Measurements from ENCODE around the gene ST6GALNAC4. TPM values are rescaled to one million over a fixed set of nuclear protein-coding genes. Genes with fewer than 3 reads are reported as not detected.

The ST6GALNAC4 gene
- total and polyA plus RNA-seq, 2 donors (not counting 1 experiment from before 2014, with no cell fraction given) = 80.5 to 199 TPM

DNA sequence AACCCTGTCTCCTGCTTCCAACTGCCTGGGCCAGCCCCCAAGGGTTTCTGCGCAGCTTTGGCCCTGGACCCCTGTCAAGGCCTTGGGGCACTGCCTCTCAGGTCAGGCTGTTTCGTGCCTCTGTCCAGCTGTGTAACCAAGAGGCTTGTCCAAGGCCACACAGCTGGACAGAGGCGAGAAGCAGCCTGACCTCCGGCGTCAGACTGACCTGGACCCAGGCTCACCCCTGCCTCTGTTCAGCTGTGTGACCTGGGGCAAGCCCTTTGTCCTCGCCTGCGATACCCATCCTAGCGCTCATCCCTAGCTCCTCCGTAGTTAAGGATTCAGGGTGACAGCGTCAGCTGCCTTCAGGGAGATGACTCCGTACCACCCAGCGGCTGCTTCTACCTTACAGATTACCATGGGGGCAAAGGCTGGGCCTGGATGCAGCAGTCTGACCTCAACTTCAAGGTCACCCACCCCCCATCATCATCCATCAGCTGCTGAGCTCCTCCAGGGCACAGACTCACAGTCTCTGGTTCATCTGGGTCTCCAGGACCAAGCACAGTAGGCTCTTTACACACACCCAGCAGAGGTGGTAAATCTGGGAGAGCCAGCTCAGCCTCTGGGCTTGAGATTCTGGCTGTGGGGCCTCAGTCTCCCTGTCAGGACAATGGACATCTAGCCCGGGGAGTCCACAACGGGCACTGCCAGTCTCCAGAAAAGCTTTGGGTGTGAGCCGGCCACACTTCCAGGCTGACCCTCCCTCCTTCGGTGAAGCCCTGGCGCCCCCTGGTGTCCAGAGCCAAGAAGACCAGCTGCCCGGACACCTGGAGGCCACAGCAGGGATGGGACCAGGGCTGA is 47.3 kb downstream of the ST6GALNAC4 start:
- H4K20me1 ChIP-seq (ENCODE audit: control insufficient read depth, insufficient read depth, low read length, poor library complexity, severe bottlenecking) = no peaks in the 10 kb centered on the region
- H3K9me3 Mint-ChIP-seq (ENCODE audit: insufficient read depth) = no peaks in the 10 kb centered on the region
- no peaks in the 10 kb centered on the region for H3K36me3 ChIP-seq (replicated peaks in 1 of 2; ENCODE audit: control extremely low read depth in 1 of 2, control insufficient read depth in 1 of 2, extremely low read depth in 1 of 2, insufficient read depth in 2 of 2, low read length in 1 of 2)
- no peak overlapping the region for H3K4me2 ChIP-seq (replicated peaks; ENCODE audit: low read depth, low read length, poor library complexity, severe bottlenecking)
- no peaks in the 10 kb centered on the region for H3K27me3 Mint-ChIP-seq
- no peak overlapping the region for H3K4me3 ChIP-seq (ENCODE audit: control extremely low read depth in 1 of 5, extremely low read depth in 1 of 5, insufficient read depth in 1 of 5, low read depth in 2 of 5, low read length in 4 of 5)
- ATAC-seq (ENCODE audit: low read depth) (peak; percentile 76), DNase-seq (peak; percentile 85)
- H3K4me3 Mint-ChIP-seq = no peak overlapping the region
- peaks cover 16 to 29% of the 10 kb centered on the region in 2 donors for H3K4me1 ChIP-seq (ENCODE audit: control insufficient read depth in 2 of 2, insufficient read depth in 2 of 2, low read length in 2 of 2)
- no peaks in the 10 kb centered on the region for H3K9me3 ChIP-seq (ENCODE audit: control extremely low read depth in 1 of 3, control insufficient read depth in 2 of 3, insufficient read depth in 1 of 3, low read length in 2 of 3)
- ChIA-PET POLR2A (interaction anchor here (0.6 to 1.6 kb wide), 21 partner anchors 20 to 373 kb away, joined by 3 to 11 read pairs (median 4); partner anchors contain the start of genes ST6GALNAC4 and TOR2A), CTCF (interaction anchor here (0.7 to 13.7 kb wide), 68 partner anchors 8 to 655 kb away, joined by 3 to 237 read pairs (median 5); partner anchors contain the start of genes CDK9, FPGS, PTRH1 and SH2D3C)
- no peaks in the 10 kb centered on the region for H3K27me3 ChIP-seq (replicated peaks in 1 of 4; ENCODE audit: control extremely low read depth in 1 of 4, control insufficient read depth in 3 of 4, insufficient read depth in 4 of 4, low read length in 3 of 4)
- intact Hi-C loops (cut with micrococcal nuclease) = loop anchor here (1.0 to 2.0 kb wide), 4 partner anchors 51 to 279 kb away; partner anchors contain the start of genes CDK9 and TOR2A
- H3K27ac ChIP-seq (ENCODE audit: low read length in 2 of 2) = no peak overlapping the region
- WGBS (ENCODE audit: insufficient coverage) = 64% methylated on average over 18 of the region's 18 CpGs
- H3K4me1 Mint-ChIP-seq = peaks cover 25% of the 10 kb centered on the region
- H3K79me2 ChIP-seq (ENCODE audit: control insufficient read depth, insufficient read depth, low read length) = no peaks in the 10 kb centered on the region
- peak overlapping the region; percentile 53 for H3K27ac Mint-ChIP-seq
- no peak overlapping the region for H3K9ac ChIP-seq (ENCODE audit: low read length)
- TF ChIP-seq, protein P1, sequence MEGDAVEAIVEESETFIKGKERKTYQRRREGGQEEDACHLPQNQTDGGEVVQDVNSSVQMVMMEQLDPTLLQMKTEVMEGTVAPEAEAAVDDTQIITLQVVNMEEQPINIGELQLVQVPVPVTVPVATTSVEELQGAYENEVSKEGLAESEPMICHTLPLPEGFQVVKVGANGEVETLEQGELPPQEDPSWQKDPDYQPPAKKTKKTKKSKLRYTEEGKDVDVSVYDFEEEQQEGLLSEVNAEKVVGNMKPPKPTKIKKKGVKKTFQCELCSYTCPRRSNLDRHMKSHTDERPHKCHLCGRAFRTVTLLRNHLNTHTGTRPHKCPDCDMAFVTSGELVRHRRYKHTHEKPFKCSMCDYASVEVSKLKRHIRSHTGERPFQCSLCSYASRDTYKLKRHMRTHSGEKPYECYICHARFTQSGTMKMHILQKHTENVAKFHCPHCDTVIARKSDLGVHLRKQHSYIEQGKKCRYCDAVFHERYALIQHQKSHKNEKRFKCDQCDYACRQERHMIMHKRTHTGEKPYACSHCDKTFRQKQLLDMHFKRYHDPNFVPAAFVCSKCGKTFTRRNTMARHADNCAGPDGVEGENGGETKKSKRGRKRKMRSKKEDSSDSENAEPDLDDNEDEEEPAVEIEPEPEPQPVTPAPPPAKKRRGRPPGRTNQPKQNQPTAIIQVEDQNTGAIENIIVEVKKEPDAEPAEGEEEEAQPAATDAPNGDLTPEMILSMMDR (IDR thresholded peaks at IDR 0.05) = peak; percentile 92
- no peak for TF ChIP-seq EZH2 (IDR thresholded peaks at IDR 0.05; ENCODE audit: borderline replicate concordance, insufficient read depth, low read depth, low read length, poor library complexity, severe bottlenecking)
- no peak overlapping the region for H2AFZ ChIP-seq (ENCODE audit: insufficient read depth, low read depth, low read length, poor library complexity, severe bottlenecking)

Measured in B cell (primary cell).